ENCODE results near the gene PTPRD.

Gene PTPRD

GRCh38 chr9:9914174-9914573 is 698.6 kb downstream of the PTPRD start:
- TF ChIP-seq CTCF (IDR thresholded peaks at IDR 0.05; ENCODE audit: low read depth, low read length, missing control alignments): no peak
- H3K4me3 ChIP-seq (replicated peaks; ENCODE audit: low read depth, low read length): no peak overlapping the region
- no peak for DNase-seq (ENCODE audit: extremely low read depth, low read depth)

GRCh38 chr9:9913276-9913832 is 699.4 kb downstream of the PTPRD start:
- DNase-seq (ENCODE audit: extremely low read depth, low read depth): no peak
- no peak overlapping the region for H3K4me3 ChIP-seq (replicated peaks; ENCODE audit: low read depth, low read length)
- TF ChIP-seq CTCF (IDR thresholded peaks at IDR 0.05; ENCODE audit: low read depth, low read length, missing control alignments): no peak

- TF ChIP-seq CTCF (IDR thresholded peaks at IDR 0.05; ENCODE audit: low read depth, low read length, missing control alignments): peak; percentile 6
- no peak overlapping the region for H3K4me3 ChIP-seq (replicated peaks; ENCODE audit: low read depth, low read length)
- DNase-seq (ENCODE audit: extremely low read depth, low read depth): no peak
Observed at GRCh38 chr9:9912459-9912858, 700.3 kb downstream of the PTPRD start.

- H3K4me3 ChIP-seq (replicated peaks; ENCODE audit: low read depth, low read length): no peak overlapping the region
- TF ChIP-seq CTCF (IDR thresholded peaks at IDR 0.05; ENCODE audit: low read depth, low read length, missing control alignments): no peak
- DNase-seq (ENCODE audit: extremely low read depth, low read depth): no peak
Observed at GRCh38 chr9:9905736-9906135, 707.1 kb downstream of the PTPRD start.

- no peak for TF ChIP-seq CTCF (IDR thresholded peaks at IDR 0.05; ENCODE audit: low read depth, low read length, missing control alignments)
- no peak for DNase-seq (ENCODE audit: extremely low read depth, low read depth)
- no peak overlapping the region for H3K4me3 ChIP-seq (replicated peaks; ENCODE audit: low read depth, low read length)
Observed at GRCh38 chr9:9904041-9904440, 708.8 kb downstream of the PTPRD start.

GRCh38 chr9:9901624-9902023 is 711.2 kb downstream of the PTPRD start:
- no peak for DNase-seq (ENCODE audit: extremely low read depth, low read depth)
- no peak overlapping the region for H3K4me3 ChIP-seq (replicated peaks; ENCODE audit: low read depth, low read length)

More at GRCh38 chr9:9901624-9902023, 711.2 kb downstream of the PTPRD start:
- no peak for TF ChIP-seq CTCF (IDR thresholded peaks at IDR 0.05; ENCODE audit: low read depth, low read length, missing control alignments)
